ENCODE results near the gene UPP2. TPM values are rescaled to one million over a fixed set of nuclear protein-coding genes. Genes with fewer than 3 reads are reported as not detected.

UPP2 gene
- total and polyA plus RNA-seq, 2 of the 13 experiments (the other 11 are each of a cell fraction or from before 2014, with no cell fraction given) = 0.07 to 0.28 TPM

GRCh38 chr2:158127380-158127804, 25.7 kb downstream of the UPP2 start (continued):
- TF ChIP-seq, protein P1, sequence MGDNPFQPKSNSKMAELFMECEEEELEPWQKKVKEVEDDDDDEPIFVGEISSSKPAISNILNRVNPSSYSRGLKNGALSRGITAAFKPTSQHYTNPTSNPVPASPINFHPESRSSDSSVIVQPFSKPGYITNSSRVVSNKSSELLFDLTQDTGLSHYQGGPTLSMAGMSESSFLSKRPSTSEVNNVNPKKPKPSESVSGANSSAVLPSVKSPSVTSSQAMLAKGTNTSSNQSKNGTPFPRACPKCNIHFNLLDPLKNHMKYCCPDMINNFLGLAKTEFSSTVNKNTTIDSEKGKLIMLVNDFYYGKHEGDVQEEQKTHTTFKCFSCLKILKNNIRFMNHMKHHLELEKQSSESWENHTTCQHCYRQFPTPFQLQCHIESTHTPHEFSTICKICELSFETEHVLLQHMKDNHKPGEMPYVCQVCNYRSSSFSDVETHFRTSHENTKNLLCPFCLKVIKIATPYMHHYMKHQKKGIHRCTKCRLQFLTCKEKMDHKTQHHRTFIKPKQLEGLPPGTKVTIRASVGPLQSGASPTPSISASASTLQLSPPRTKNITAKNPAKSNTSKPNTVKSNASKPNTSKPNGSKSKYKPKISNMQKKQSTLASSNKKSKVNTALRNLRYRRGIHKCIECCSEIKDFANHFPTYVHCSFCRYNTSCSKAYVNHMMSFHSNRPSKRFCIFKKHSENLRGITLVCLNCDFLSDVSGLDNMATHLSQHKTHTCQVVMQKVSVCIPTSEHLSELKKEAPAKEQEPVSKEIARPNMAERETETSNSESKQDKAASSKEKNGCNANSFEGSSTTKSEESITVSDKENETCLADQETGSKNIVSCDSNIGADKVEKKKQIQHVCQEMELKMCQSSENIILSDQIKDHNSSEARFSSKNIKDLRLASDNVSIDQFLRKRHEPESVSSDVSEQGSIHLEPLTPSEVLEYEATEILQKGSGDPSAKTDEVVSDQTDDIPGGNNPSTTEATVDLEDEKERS (CRISPR knock-in tag; IDR thresholded peaks at IDR 0.05) = peak; percentile 77; the same call in 1 of the 2 replicates
- TF ChIP-seq KIAA2018 (CRISPR knock-in tag; IDR thresholded peaks at IDR 0.05; ENCODE audit: borderline replicate concordance) (0 out of 2 replicates have a peak, but pooled peaks have one; percentile 2), TCF7 (IDR thresholded peaks at IDR 0.05; ENCODE audit: low read depth) (peak; percentile 58; the same call in 1 of the 2 replicates), MIER3 (CRISPR knock-in tag; IDR thresholded peaks at IDR 0.05; ENCODE audit: borderline replicate concordance) (peak; percentile 66; the same call in 1 of the 2 replicates), ZNF33A (CRISPR knock-in tag; IDR thresholded peaks at IDR 0.05; ENCODE audit: borderline replicate concordance) (peak; percentile 41; the same call in 1 of the 2 replicates), ZNF607 (CRISPR knock-in tag; IDR thresholded peaks at IDR 0.05; ENCODE audit: borderline replicate concordance) (no peak; the same call in 1 of the 2 replicates), ZFY (CRISPR knock-in tag; IDR thresholded peaks at IDR 0.05) (no peak), ZNF816 (CRISPR knock-in tag; IDR thresholded peaks at IDR 0.05; ENCODE audit: borderline replicate concordance) (0 out of 2 replicates have a peak, but pooled peaks have one; percentile 72), ZNF747 (CRISPR knock-in tag; IDR thresholded peaks at IDR 0.05; ENCODE audit: borderline replicate concordance) (no peak), MED1 (CRISPR knock-in tag; IDR thresholded peaks at IDR 0.05) (peak; percentile 75), PTBP1 (IDR thresholded peaks at IDR 0.05; ENCODE audit: low read depth, low read length, poor library complexity, severe bottlenecking) (no peak), ZNF331 (CRISPR knock-in tag; IDR thresholded peaks at IDR 0.05) (no peak), RBM22 (optimal IDR thresholded peaks at IDR 0.05; ENCODE audit: low read length) (no peak), IRX3 (CRISPR knock-in tag; IDR thresholded peaks at IDR 0.05; ENCODE audit: borderline replicate concordance, low read depth) (no peak), ZNF33B (CRISPR knock-in tag; IDR thresholded peaks at IDR 0.05) (no peak), ZNF691 (CRISPR knock-in tag; IDR thresholded peaks at IDR 0.05; ENCODE audit: borderline replicate concordance, low read depth) (no peak), CREB1 (IDR thresholded peaks at IDR 0.05) (no peak), CREB1 (CRISPR knock-in tag; IDR thresholded peaks at IDR 0.05) (peak; percentile 73), ASH2L (IDR thresholded peaks at IDR 0.05; ENCODE audit: insufficient read length, low read depth, low read length) (no peak)
